Stimulated activated CD8-positive, alpha-beta memory T cell treated with anti-CD3 and anti-CD28 coated beads, Interleukin-2, amount 100 ng/mL, for 48 hours (primary cell): Measurements from ENCODE around the gene KCNIP1.

Experiments used
- DNase-seq, 2 donors: peaks; one replicate each; pipeline ENCODE4 v3.0.0-alpha.2; 2020; ENCODE audit warnings: low read depth in 2 of 2

KCNIP1 gene

DNA sequence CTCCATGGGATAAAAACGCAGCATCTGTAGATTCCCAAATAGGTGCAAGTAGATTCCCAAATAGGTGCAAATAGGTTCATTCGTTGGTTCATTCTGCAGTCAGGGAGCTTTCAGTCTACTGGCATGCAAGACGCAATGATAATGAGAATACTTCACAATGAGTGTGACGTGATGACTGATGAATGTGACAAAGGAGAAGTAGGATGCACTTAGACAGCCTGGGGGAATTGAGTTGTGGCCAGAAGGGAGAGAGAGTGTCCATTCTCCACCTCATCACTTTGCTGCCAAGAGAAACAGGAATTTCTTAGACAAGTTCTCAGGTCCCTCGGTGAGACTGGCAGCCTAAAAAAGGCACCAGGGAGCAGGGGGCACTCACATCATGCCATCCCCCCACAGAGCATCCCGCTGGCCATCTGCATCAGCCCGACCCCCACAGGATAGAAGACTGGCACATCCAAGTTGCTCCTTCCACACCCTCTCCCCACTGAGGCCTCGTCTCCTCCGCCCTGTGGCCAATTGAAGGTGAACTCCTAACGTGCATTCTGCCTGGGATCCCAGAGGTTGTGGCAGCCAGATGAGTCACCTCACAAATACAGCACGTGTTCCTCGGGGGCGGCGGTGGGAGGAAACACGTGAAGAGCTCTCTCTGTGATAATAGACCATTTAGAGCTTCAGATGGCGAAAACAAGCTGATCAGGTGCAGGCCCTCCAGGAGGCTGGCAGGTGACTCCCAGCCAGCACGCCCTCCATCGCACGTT lies 19.9 kb upstream of the KCNIP1 start:
- no peak for DNase-seq

GRCh38 chr5:170484459-170484831 lies 19.4 kb upstream of the KCNIP1 start:
- no peak for DNase-seq

GRCh38 chr5:170484847-170485615 lies 18.8 kb upstream of the KCNIP1 start:
- no peak for DNase-seq

- no peak for DNase-seq
These were observed 18.3 kb upstream of the KCNIP1 start for GRCh38 chr5:170485616-170485911.

DNA sequence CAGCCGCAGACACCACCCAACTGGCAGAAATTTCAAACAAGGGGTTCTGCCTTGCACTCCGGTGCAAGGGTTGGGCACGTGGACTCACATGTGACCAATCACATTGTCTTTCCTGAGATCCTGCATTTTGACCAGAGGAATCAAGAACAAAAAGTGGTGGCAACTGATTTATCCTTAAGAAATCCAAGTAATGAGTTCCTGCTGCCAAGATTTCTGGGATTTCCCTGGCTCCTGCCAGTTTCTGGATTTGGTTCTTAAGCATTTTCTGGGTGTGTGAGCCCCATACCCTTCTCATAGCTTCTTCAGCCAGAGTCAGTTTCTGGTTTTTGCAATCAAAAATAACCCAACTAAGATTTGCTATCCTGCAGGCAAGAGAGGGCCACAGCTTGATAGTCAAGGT lies 17.4 kb upstream of the KCNIP1 start:
- no peak for DNase-seq

- no peak for DNase-seq
These were observed 15.2 kb upstream of the KCNIP1 start for GRCh38 chr5:170488570-170488969.

DNA sequence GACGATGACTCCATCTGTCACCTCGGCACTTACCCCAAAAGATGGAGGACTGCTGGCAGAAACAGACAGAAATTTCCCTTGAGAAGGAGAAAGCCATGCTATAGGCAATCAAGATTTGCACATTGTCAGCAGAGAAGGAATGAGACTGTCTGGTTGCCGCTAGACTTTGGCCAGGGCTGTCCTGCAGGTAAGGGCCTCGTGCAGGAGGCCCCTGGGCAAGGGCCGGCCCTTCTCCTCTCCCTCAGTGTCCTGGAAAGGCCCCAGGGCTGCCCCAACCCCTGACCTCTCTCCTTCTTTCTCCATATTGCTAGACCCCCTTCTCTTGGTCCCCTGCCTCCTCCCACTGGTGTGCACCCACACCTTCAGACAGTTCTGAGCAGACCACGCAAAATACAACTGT lies 14.6 kb upstream of the KCNIP1 start:
- no peak for DNase-seq

- no peak for DNase-seq
These were observed 13.4 kb upstream of the KCNIP1 start for GRCh38 chr5:170490381-170490780.

- no peak for DNase-seq
These were observed 12.3 kb upstream of the KCNIP1 start for GRCh38 chr5:170491479-170491878.

- no peak for DNase-seq
These were observed 10.6 kb upstream of the KCNIP1 start for GRCh38 chr5:170493028-170493820.

DNA sequence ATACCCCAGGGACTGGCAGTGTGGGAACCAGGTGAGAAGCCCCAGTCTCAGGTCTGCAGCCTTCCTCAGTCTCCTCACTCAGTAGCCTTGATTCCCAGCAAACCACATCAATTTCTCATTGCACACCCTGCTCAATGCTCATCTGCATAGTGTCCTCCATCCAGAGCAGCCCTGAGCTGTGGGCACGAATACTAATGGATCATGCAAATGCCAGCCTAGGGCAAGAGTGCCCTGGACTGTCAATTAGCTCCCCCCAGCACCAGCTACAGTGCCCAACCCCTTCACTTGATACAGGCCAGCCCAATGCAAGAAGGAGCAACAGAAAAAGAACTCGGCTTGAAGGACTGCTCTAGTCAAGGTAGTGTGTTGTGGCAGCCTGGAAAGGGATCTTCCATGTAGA lies 9.8 kb upstream of the KCNIP1 start:
- no peak for DNase-seq

GRCh38 chr5:170495825-170496661 lies 7.8 kb upstream of the KCNIP1 start:
- no peak for DNase-seq

GRCh38 chr5:170496662-170497028 lies 7.2 kb upstream of the KCNIP1 start:
- DNase-seq = no peak

GRCh38 chr5:170497311-170498038 lies 6.3 kb upstream of the KCNIP1 start:
- DNase-seq = no peak

DNA sequence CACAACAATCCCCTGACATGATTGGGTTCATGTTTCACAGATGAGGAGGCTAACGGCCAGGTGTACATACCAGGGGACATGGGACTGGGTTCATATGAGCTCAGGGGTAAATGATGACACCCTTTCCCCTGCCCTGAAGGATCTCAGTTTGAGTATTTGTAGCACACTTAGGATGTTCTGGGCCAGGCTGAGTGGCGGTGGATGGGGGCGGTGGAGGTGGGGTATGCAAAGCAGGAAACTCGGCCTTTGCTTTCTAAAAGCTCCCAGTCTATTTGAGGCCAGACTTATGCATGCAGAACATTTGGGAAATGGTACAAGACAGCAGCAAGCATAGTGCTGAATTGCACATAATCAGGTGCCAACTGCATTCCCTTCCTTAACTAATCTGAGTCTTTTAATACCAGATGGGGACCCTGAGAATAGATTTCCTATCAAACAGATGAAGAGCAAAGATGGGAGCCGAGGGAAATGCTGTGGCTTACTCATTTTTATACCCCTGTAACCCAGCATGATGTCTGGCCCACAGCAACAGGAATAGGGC lies 4.9 kb upstream of the KCNIP1 start:
- DNase-seq = no peak

- DNase-seq = no peak
These were observed 4.2 kb upstream of the KCNIP1 start for GRCh38 chr5:170499621-170500020.

DNA sequence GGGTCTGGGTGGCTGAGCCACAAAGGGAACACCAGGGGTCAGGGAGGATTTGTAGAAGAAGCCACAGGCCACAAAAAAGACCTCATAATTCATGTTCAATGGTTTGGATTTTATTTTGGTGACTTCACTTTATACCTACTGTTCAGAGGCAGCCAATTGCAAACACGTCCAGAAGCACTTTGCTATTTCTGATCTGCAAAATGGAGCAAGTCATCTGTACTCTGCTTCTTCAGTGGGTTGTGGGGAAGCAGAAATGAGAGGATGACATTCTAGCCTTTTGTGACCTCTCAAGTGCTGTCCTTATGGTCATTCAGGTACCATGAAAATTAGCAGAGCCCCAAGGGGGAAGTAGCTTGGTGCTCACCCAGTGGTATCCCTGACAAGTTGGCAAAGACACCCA lies 2.5 kb upstream of the KCNIP1 start:
- no peak for DNase-seq

DNA sequence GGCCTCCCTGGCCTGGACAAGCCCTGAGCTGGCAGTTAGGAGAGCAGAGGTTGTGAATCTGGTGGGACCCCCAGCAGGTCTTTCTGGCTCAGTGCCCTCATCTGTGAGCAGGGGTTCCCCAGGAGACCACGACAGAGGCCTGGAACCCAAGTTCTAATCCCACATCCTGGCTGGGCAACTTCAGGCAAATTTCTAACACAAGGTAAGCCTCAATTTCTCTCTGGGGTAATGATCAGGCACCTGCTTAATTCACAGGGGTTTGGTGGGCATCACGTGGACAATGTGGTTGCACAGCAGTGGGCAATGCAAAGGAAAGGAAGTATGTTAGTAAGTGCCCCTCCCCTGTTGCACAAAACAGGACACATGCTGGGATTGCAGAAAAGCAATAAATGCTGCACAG lies 1.9 kb upstream of the KCNIP1 start:
- no peak for DNase-seq

DNA sequence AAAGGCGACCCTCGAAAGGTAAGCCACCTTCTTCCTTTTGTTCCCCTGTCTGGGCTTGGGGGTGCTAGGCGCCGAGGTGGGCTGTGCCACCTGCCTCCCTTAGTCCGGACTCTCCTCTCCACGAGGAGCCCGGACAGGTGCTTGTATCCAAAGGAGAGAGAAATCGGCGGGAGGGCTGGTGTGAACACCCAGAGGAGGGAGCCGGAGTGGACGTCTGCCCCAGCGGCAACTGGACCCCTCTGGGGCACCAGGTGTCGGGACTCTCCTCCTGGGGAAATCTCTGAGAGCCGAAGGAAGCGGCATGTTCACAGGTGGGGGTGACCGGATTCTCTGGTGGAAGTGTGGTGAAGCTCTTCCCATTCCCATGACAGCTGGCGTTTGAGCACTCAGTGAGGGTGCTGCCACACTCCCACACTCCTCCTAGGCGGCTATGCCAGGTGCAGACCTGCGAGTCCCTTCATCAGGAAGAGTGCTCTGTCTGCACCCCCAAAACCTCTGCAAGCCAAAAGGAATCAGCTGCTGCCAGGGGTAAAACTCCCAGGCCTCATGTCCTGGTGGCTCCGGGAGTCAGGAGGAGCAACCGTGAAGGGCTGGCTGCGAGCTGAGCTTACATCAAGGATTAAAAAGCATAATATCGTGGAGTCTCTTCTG lies 921 bp downstream of the KCNIP1 start:
- DNase-seq = no peak

- no peak for DNase-seq
These were observed 4.2 kb downstream of the KCNIP1 start for GRCh38 chr5:170508036-170508435.
